ENCODE measurements around the gene ZNF787.

Gene ZNF787

DNA sequence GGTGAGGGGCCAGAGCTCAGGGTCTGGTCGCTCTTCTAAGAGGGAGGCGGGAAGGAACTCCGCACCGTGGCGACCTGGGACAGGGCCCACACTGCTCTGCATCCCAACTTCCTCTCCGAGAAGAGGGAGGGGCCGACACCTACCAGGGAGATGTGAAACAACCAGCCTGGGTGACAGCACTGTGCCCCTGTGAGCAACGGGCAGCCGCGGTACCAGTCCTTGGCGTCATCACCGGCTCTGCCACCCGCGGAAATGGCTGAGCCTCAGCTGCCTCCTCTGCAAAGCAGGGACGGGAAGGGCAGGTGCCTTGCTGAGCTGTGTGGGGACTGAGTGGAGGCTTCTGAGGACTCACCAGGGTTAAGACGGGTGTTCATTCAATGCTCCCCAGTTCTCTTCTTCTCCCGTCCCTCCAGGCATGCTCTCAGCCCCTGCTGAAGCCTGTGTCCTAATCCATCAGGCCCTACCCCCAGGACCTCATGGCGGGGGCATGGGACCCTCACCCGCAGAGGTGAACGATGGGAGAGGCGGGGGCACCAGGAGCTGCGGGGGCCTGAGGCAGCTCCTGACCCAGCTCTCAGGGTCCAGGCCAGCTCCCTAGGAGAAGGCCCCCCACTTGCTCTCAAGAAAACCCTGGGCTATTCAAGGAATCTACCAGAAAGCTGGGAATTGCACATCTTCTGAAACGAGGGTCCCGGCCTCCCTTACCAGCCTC lies 9.3 kb downstream of the ZNF787 start:
- H3K27ac ChIP-seq (replicated peaks): peak overlapping the region; percentile 72
- DNase-seq (ENCODE audit: low read depth in 1 of 2, low spot score in 1 of 2): peak; percentile 80 to 95
- no peak overlapping the region for H3K4me3 ChIP-seq (replicated peaks; ENCODE audit: insufficient read depth, low read length)
- no peaks in the 10 kb centered on the region for H3K27me3 ChIP-seq (ENCODE audit: insufficient read depth, poor library complexity, severe bottlenecking)
- TF ChIP-seq POLR2AphosphoS5 (IDR thresholded peaks at IDR 0.05; ENCODE audit: low read depth): no peak
- TF ChIP-seq SPI1 (IDR thresholded peaks at IDR 0.05; ENCODE audit: borderline replicate concordance, low read depth): peak; percentile 88
- no peak for TF ChIP-seq REST (IDR thresholded peaks at IDR 0.05; ENCODE audit: insufficient replicate concordance, low read depth)
- TF ChIP-seq, protein P1, sequence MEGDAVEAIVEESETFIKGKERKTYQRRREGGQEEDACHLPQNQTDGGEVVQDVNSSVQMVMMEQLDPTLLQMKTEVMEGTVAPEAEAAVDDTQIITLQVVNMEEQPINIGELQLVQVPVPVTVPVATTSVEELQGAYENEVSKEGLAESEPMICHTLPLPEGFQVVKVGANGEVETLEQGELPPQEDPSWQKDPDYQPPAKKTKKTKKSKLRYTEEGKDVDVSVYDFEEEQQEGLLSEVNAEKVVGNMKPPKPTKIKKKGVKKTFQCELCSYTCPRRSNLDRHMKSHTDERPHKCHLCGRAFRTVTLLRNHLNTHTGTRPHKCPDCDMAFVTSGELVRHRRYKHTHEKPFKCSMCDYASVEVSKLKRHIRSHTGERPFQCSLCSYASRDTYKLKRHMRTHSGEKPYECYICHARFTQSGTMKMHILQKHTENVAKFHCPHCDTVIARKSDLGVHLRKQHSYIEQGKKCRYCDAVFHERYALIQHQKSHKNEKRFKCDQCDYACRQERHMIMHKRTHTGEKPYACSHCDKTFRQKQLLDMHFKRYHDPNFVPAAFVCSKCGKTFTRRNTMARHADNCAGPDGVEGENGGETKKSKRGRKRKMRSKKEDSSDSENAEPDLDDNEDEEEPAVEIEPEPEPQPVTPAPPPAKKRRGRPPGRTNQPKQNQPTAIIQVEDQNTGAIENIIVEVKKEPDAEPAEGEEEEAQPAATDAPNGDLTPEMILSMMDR (IDR thresholded peaks at IDR 0.05; ENCODE audit: insufficient read depth, low read length): no peak
- TF ChIP-seq GABPA (IDR thresholded peaks at IDR 0.05; ENCODE audit: low read depth): no peak

GRCh38 chr19:56110515-56111448 lies 10.3 kb downstream of the ZNF787 start:
- Histone ChIP-seq H3K27me3 (ENCODE audit: insufficient read depth, poor library complexity, severe bottlenecking) (no peaks in the 10 kb centered on the region), H3K4me3 (replicated peaks; ENCODE audit: insufficient read depth, low read length) (no peak overlapping the region), H3K27ac (replicated peaks) (peak overlapping the region; percentile 72)
- peak; percentile 83; the same call in 1 of the 2 replicates for TF ChIP-seq SPI1 (IDR thresholded peaks at IDR 0.05; ENCODE audit: borderline replicate concordance, low read depth)
- TF ChIP-seq GABPA (IDR thresholded peaks at IDR 0.05; ENCODE audit: low read depth): no peak
- DNase-seq (ENCODE audit: low read depth in 1 of 2, low spot score in 1 of 2): peak in 1 of 2 experiments; percentile 44

GRCh38 chr19:56109226-56109625 lies 11.9 kb downstream of the ZNF787 start:
- TF ChIP-seq REST (IDR thresholded peaks at IDR 0.05; ENCODE audit: insufficient replicate concordance, low read depth): no peak
- TF ChIP-seq, protein P1 (IDR thresholded peaks at IDR 0.05; ENCODE audit: insufficient read depth, low read length): no peak
- no peak for TF ChIP-seq GABPA (IDR thresholded peaks at IDR 0.05; ENCODE audit: low read depth)
- TF ChIP-seq SPI1 (IDR thresholded peaks at IDR 0.05; ENCODE audit: borderline replicate concordance, low read depth): no peak
- TF ChIP-seq POLR2AphosphoS5 (IDR thresholded peaks at IDR 0.05; ENCODE audit: low read depth): no peak
- Histone ChIP-seq H3K27ac (replicated peaks) (no peak overlapping the region; the same call in 1 of the 2 replicates), H3K27me3 (ENCODE audit: insufficient read depth, poor library complexity, severe bottlenecking) (no peaks in the 10 kb centered on the region), H3K4me3 (replicated peaks; ENCODE audit: insufficient read depth, low read length) (no peak overlapping the region)
- no peak for DNase-seq (ENCODE audit: low read depth in 1 of 2, low spot score in 1 of 2)
